GM19397 (cell line): ENCODE measurements around the gene ATP13A4.

Source experiments
- ATAC-seq: cut with Tn5 transposase; IDR thresholded peaks from one replicate; pipeline ENCODE4 v1.9.1; 2021; ENCODE audit warnings: mild to moderate bottlenecking, moderate library complexity; ENCODE audit not compliant: unreplicated experiment

ATP13A4 gene

GRCh38 chr3:193554811-193555210 is at the start of gene ATP13A4:
Gene ATP13A4 (minus strand): TSS chr3:193554895. CDS start chr3:193554799, 96 bp downstream.
- no peak for ATAC-seq

GRCh38 chr3:193599393-193599792 is 44.7 kb upstream of the ATP13A4 start:
- ATAC-seq: no peak

GRCh38 chr3:193598202-193598601 is 43.5 kb upstream of the ATP13A4 start:
- ATAC-seq: no peak

GRCh38 chr3:193595939-193596487 is 41.3 kb upstream of the ATP13A4 start:
- no peak for ATAC-seq

GRCh38 chr3:193594946-193595689 is 40.4 kb upstream of the ATP13A4 start:
- no peak for ATAC-seq

GRCh38 chr3:193593668-193594030 is 39.0 kb upstream of the ATP13A4 start:
- ATAC-seq: no peak

GRCh38 chr3:193592841-193593667 is 38.4 kb upstream of the ATP13A4 start, which contains the start of gene OPA1:
Gene OPA1 (plus strand): TSS chr3:193593208. CDS start chr3:193593378, 170 bp downstream.
- peak; percentile 99 for ATAC-seq

GRCh38 chr3:193590088-193590856 is 35.6 kb upstream of the ATP13A4 start:
- ATAC-seq: no peak

- ATAC-seq: no peak
Measured at GRCh38 chr3:193589616-193590015, 34.9 kb upstream of the ATP13A4 start.

GRCh38 chr3:193589129-193589528 is 34.4 kb upstream of the ATP13A4 start:
- ATAC-seq: no peak

- no peak for ATAC-seq
Measured at GRCh38 chr3:193586526-193586925, 31.8 kb upstream of the ATP13A4 start.

GRCh38 chr3:193585530-193585929 is 30.8 kb upstream of the ATP13A4 start:
- ATAC-seq: no peak

- ATAC-seq: no peak
Measured at GRCh38 chr3:193574488-193575070, 19.9 kb upstream of the ATP13A4 start.

- ATAC-seq: no peak
Measured at GRCh38 chr3:193573403-193574191, 18.9 kb upstream of the ATP13A4 start.

- ATAC-seq: no peak
Measured at GRCh38 chr3:193572426-193572908, 17.8 kb upstream of the ATP13A4 start.

GRCh38 chr3:193569119-193569518 is 14.4 kb upstream of the ATP13A4 start:
- ATAC-seq: no peak

- ATAC-seq: no peak
Measured at GRCh38 chr3:193564012-193564411, 9.3 kb upstream of the ATP13A4 start.

GRCh38 chr3:193563426-193563825 is 8.7 kb upstream of the ATP13A4 start:
- ATAC-seq: no peak

GRCh38 chr3:193560870-193561269 is 6.2 kb upstream of the ATP13A4 start:
- no peak for ATAC-seq

- no peak for ATAC-seq
Measured at GRCh38 chr3:193560091-193560490, 5.4 kb upstream of the ATP13A4 start.
